NCI-H1930 (cell line): Measurements from ENCODE around the gene ELP6.
"Not testable (repeated sequence)": the region's sequence is repeated elsewhere in the genome, so short reads cannot be mapped to it uniquely, and the experiment has no call there.

Experiments
- DNase-seq, 2 experiments: peaks; one replicate each; lab custom pipeline; 2025; lab: John Stamatoyannopoulos, UW

The ELP6 gene

DNA sequence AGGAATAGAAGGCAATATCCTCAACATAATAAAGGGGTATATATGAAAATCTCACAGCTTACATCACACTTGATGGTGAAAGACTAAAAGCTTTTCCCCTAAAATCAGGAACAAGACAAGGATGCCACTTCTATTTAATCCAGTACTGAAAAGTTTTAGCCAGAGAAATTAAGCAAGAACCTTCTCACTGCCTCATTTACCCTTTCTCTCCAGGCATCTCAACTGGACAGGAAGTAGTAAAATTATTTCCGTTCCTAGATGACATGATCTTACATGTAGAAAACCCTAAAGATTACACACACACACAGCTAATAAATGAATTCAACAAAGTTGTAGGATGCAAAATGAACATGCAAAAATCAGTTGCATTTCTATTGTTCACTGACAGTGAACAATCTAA lies 48.9 kb downstream of the ELP6 start:
- no peak for DNase-seq

GRCh38 chr3:47459534-47460085 lies 53.9 kb downstream of the ELP6 start:
- DNase-seq = not testable (repeated sequence)

DNA sequence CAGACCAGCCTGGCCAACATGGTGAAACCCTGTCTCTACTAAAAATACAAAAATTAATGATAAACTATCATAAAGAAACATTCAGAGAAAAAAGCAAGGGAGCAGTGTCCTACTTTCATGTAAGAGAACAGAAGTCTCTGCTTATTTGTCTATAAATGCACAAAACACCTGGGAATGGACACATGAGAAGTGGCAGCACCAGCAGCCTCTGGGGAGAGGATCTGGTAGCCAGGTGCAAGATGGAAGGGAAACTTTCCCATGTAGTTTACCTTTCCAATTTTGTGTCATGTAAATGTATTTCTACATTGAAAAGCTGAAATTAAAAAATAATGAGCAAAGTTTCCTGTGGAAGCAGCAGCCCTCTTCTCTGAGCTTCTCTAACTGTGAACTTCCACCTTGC lies 56.5 kb downstream of the ELP6 start:
- DNase-seq = no peak

GRCh38 chr3:47455806-47456452 lies 57.6 kb downstream of the ELP6 start:
- no peak for DNase-seq

DNA sequence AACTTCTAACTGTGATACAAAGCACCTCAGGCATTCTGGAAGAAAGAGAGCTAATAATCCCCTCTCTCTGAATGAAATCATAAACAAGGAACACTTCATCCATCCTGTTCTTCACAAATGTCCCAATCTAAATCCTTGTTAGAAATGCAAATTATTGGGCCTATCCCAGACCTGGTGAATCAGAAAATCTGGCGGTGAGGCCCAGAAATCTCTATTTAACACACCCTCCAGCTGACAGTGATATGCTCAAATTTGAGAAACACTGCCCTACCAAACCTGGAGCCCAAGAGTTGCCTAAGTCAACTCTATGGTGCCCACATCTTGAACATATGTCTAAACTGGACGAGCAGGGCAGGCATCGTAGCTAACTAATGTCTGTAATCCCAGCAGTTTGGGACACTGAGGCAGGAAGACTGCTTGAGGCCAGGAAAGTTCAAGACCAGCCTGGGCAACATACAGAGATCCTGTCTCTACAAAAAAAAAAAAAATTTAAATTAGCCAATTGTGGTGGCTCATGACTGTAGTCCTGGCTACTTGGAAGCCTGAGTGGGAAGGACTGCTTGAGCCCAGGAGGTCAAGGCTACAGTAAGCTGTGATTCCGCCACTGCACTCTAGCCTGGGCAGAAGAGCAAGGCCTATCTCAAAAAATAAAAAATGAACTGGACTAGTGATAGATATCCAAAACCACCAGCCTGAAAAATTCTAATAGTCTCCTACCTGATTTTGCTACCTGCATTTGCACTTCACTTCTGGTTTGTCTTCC lies 60.9 kb downstream of the ELP6 start:
- DNase-seq = no peak
